ENCODE measurements around the gene APOA5.
A peak's percentile ranks its signal among the peaks of the same experiment; 100 is the strongest.

APOA5 gene

DNA sequence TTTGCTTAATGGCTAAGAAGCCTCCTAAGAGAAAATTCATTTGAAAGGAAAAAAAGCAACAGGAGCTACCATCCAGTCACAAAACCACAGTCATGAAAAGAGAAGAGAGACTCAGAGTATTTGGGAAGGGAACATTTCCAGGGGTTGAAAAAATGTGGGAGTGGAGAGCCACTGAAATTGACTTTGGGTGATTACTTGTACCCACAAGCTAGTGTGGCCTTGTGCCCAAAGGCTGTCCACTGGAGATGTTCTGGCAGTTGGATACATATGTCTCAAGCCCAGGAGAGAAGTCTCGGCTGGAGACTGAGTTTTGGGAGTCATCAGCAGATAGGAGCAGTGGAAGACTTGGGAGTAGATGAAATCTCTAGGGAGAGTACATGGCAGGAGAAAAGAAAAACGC lies 3.2 kb upstream of the APOA5 start:
- no peak for DNase-seq

GRCh38 chr11:116793772-116794097 lies 2.1 kb upstream of the APOA5 start:
- DNase-seq = peak in 1 of 2 experiments; percentile 52

- DNase-seq = no peak
Observed at GRCh38 chr11:116792869-116793771, 1.4 kb upstream of the APOA5 start.

GRCh38 chr11:116792144-116792868 lies 627 bp upstream of the APOA5 start:
- no peak for DNase-seq

DNA sequence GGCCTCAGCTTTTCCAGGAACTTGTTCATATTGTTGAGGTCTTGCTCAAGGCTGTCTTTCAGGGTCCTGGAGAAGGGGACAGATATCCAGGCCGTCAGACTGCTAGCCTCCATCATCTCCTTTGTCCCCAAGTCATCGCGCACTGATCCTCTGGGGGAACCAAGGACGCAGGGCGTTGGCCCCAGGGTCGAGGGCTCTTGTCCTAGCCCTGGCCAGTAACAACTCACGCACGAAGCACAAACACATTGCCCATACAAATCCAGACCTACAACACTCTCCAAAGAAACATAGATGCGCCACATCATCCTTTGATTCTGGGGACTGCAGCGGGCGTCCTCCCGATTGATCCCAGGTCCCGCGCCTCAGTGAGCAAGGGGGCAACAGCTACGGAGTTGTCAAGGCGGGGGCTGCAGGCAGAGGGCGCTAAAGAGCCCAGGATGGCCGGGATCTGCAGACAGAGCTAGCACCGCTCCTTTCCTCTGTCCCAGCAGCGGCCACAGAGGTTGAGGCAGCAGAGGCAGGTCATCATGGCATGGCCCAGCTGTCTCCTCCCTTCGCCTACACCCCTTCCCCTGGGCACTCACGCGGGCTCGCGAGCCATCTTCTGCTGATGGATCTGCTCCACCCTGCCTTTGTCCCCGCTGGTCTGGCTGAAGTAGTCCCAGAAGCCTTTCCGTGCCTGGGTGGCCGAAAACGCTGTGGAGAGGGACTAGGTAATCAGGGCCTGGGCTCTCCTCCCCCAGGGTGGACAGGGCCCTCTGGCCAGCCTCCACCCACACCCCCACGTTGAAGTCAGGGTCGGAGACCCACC lies 472 bp downstream of the APOA5 start:
- DNase-seq = peak; percentile 49 to 95

GRCh38 chr11:116790167-116791001 lies 1.3 kb downstream of the APOA5 start:
- DNase-seq = no peak

DNA sequence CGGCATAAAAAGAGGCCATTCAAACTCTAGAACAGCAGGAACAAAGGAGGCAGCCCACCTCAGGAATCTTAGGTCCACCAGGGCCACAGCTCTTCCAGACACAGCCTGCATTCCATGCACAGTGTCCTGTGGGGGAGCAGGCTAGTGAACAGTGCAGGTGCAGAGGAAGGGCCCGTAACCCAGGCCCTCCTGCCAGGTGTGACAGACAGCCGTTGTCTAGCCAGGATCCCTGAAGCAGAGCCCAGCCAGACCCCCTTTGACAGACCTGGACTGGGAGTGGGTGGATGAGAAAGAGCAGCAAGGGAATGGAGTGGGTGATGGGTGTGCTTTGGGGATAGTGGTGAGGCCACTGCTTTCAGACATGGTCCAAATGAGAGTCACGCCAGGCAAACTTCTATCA lies 2.7 kb downstream of the APOA5 start:
- no peak for DNase-seq

DNA sequence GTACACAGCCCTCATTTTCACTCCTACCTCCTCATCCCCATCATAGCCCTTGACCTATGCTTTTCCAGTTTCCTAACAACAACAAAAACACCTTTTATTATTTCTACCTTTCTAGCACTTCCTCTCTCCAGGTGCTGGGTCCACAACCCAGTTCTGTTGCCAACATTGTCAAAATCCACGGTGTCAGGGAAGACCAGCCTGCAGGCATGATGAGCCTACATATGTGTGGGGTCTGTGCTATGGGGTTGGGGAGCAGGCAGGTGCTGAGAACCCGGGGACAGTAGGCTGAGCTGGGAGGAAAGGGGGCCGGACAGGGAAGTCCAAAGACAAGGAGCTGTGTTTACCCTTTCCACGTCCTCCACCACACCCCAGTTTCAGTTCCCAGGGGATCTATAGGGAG lies 3.1 kb downstream of the APOA5 start:
- DNase-seq = no peak

DNA sequence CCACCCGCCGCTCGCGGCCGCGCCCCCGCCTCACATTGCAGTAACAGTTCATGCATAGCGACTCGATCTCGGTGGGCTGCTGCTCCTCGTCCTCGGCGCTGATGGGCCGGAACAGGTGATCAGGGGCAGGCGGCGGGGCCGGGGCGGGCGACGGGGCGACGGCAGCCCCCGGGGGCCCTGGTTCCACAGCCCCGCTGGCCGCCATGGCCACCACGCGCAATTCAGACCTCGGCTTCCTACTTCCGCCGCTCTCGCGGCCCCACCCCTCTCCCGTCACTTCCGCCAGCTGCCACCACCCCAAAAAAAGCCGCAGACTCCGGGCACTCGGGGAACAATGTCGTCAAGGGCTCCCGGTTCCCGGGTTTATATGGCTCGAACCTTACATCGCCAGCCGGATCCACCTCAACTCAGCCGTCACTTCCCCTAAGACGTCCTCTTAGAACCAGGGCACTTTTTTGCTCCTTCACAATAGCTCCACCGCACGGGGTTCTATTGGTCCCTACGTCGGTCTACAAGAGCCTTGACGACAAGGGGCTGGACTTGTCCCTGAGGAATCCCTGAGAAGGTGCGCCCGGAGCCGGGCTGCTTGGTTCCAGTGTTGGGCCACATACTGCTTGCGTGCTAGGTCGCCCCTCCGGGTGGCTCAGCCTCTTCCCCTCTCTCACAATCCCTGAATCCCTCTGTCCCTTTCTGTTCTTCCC lies 3.7 kb downstream of the APOA5 start, which contains the start of gene ZPR1:
TSS of gene ZPR1 (minus strand) at position 238 of the 701 bp plus-strand sequence. CDS start at position 205, 33 bp downstream.
- DNase-seq = peak; percentile 70 to 93

DNA sequence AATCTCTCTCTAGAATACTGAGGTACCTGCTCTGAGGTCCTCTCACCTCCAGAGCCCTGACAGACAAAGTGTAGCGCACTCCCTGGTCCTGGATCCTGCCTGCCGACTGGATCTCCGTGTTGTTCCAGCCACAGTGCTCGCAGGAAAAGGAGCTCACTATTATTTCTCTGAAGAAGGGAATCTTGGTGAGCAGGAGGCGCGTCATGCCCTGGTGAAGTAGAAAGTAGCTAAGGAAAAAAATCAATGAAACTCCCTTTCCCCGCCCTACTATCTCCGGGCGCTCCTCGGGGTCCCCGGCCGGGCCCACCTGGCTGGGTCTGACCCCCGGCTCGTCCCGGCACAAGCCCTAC lies 4.3 kb downstream of the APOA5 start:
- no peak for DNase-seq

DNA sequence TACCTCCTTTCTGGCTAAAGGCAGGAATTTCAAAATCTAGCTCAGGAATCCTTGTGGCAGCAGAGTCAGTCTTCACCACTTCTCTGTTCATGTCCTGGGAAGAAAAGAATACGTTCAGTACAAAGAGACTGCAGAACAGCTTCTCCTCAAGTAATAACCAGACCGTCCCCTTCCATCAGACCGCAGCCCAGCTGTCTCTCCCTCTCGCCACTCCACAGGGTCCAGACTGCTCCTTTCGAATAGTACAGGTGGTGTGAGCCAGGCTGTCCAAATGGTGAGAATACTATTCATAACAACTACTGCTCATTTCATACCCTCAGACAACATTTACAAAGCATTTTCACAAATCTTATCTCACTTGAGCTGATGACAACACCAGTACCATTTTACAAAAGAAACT lies 4.7 kb downstream of the APOA5 start:
- DNase-seq = no peak

- no peak for DNase-seq
Observed at GRCh38 chr11:116786326-116786725, 5.4 kb downstream of the APOA5 start.

GRCh38 chr11:116782728-116783127 lies 9.0 kb downstream of the APOA5 start:
- no peak for DNase-seq

DNA sequence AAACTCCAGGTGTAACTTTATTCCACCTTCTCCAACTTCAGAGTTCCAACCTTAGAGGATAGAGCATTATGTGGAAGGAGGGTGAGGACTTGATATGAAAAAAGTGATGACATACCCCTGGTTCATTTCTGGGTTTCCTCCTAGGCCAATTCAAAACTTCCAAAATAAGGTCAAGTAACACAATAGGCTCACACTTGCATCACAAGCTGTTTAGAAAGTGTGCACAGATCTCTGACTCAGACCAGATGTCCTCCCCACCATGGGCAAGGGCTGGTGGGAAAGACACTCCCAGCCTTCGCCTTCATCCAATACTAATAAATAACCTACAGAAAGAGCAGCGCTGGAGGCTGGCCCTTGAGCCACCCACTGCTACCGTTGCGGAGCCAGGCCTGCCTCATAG lies 13.1 kb downstream of the APOA5 start:
- DNase-seq = no peak

GRCh38 chr11:116777056-116777455 lies 14.6 kb downstream of the APOA5 start:
- no peak for DNase-seq

GRCh38 chr11:116776522-116776984 lies 15.1 kb downstream of the APOA5 start:
- DNase-seq = no peak

GRCh38 chr11:116775975-116776374 lies 15.7 kb downstream of the APOA5 start:
- DNase-seq = no peak

DNA sequence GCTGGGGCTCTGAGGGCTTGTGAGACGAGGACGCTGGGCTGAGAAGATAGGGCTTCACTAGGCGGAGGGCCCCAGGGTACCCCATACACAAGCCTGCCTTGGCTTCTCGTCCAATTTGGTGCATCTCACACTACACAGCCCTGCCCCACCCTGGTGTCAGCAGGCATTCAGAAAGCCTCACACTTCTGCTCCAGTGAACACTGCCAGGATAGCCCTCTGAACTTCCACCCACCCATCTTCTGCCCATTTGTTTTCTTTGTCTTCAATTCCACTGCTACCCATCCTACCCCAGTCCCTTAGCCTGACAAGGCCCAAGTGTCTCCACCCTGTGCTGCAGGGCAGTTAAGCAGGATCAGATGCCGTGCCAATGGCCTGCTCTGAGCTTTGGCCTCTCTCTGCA lies 17.0 kb downstream of the APOA5 start:
- DNase-seq = no peak

DNA sequence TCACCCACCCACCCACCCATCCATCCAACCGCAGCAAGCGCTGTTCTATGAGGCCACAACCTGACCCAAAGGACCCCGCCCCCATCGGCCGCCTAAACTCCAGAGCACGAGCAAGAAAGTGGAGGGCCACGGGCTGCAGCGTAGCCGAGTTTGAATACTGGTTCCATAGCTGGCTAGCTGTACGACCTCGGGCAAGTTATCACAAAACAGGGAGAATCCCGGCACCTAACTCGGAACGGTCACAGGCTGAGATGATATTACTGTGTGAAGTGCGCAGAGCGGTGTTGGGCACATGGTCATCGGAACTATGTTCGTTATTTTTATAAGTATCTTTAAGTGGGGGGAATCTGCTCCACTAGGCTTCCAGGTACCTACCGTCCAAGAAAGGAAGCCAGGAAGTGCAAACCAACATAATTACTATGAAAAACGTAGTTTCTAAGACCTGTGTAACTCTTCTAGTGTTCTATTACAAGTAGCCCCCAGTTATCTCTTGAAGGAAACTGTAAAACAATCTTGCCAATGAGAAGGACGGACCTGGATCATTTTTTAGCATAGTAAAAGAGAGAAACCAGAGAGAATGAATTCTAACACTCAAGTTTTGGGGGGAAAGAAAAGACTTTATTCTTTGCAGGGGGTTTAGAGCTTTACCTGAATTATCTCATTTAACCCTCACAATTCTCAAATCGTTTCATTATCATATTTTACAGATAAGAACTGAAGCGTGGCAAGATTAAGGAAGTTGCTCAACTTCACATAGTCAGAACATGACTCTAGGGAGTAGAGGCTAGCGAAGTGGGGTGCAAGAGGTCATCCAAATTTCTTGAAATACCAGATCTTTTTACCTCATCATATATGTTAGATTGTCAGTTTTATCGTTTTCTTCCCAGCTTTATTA lies 18.2 kb downstream of the APOA5 start:
- peak in 1 of 2 experiments; percentile 86 for DNase-seq

DNA sequence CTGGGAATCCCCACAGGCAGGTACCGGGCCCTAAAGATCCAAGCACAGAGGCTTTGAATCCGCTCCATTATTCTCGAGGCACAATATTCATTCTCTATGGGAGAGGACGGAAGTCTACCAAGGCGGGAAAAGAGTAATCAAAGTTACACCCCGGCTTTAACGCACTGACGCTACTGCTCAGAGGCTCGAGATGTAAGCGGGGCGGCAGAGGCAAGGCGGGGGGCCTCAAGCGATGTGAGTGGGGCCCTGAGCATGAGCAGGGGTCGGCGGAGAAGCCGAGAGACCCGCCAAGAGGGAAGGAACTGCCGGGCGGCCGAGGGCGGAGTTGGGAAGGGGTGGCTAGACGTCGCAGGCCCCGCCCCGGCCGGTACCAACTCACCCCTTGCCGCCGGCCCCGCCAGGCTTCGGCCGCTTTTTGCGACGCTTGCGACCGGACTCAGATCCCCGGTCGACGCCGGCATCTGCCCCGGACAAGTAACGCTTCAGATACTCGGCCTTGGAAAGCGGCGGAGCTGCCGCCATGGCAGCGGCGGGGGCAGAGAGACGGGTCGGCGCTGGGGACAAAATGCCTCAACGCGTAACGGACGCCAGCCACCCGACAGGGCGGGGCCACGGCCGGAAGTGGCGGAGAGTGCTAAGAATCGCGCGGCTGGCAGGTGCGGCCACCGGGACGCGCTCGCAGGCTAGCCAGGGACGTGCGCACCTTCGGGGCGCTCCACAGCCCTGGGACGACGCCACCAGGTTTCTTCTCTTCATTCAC lies 19.1 kb downstream of the APOA5 start, which contains the start of gene BUD13:
TSS of gene BUD13 (minus strand) at position 545 of the 760 bp plus-strand sequence. CDS start at position 522, 23 bp downstream.
- peak; percentile 88 to 99 for DNase-seq

Data from NCI-H526 (cell line).